HS-5 (cell line): ENCODE measurements around the gene B3GALT6.

Source experiments
- DNase-seq: peaks from one replicate; pipeline ENCODE4 v3.0.0-alpha.2; 2012; ENCODE audit warnings: low read depth

B3GALT6 gene

GRCh38 chr1:1264868-1265272 lies 32.8 kb downstream of the B3GALT6 start:
- DNase-seq = peak; percentile 99

- no peak for DNase-seq
Observed at GRCh38 chr1:1267488-1268283, 35.6 kb downstream of the B3GALT6 start.

- DNase-seq = no peak
Observed at GRCh38 chr1:1268284-1268682, 36.2 kb downstream of the B3GALT6 start.

GRCh38 chr1:1270813-1271212 lies 38.8 kb downstream of the B3GALT6 start:
- DNase-seq = no peak

GRCh38 chr1:1272341-1273208 lies 40.5 kb downstream of the B3GALT6 start:
- DNase-seq = no peak

- DNase-seq = no peak
Observed at GRCh38 chr1:1273209-1273511, 41.1 kb downstream of the B3GALT6 start.

GRCh38 chr1:1273512-1274298 lies 41.7 kb downstream of the B3GALT6 start, which contains the start of gene UBE2J2:
TSS of gene UBE2J2 (minus strand) at chr1:1273854. CDS start at chr1:1267992, 5,862 bp downstream.
- peak; percentile 51 for DNase-seq

- no peak for DNase-seq
Observed at GRCh38 chr1:1274299-1274930, 42.4 kb downstream of the B3GALT6 start.

- DNase-seq = no peak
Observed at GRCh38 chr1:1274931-1275431, 42.9 kb downstream of the B3GALT6 start.

- DNase-seq = no peak
Observed at GRCh38 chr1:1275836-1276235, 43.8 kb downstream of the B3GALT6 start.

GRCh38 chr1:1278620-1279019 lies 46.6 kb downstream of the B3GALT6 start:
- DNase-seq = no peak

GRCh38 chr1:1279028-1279427 lies 47.0 kb downstream of the B3GALT6 start:
- DNase-seq = no peak

- no peak for DNase-seq
Observed at GRCh38 chr1:1280782-1281481, 48.9 kb downstream of the B3GALT6 start.

GRCh38 chr1:1281533-1282321 lies 49.7 kb downstream of the B3GALT6 start:
- no peak for DNase-seq

- DNase-seq = no peak
Observed at GRCh38 chr1:1282998-1283397, 51.0 kb downstream of the B3GALT6 start.

GRCh38 chr1:1283821-1284220 lies 51.8 kb downstream of the B3GALT6 start:
- DNase-seq = no peak
